Transverse colon (tissue), 4 donors: ENCODE data around the gene LSAMP. TPM values are rescaled to one million over a fixed set of nuclear protein-coding genes. Genes with fewer than 3 reads are reported as not detected.
"Not testable (repeated sequence)": the region's sequence is repeated elsewhere in the genome, so short reads cannot be mapped to it uniquely, and the experiment has no call there.

ENCODE experiments used
- DNase-seq: peaks from one replicate; pipeline ENCODE4 v3.0.0-alpha.2; 2019
- H3K27ac ChIP-seq, 4 donors: fragments of 200-600 bp; sonication (generic); 2 replicates each; pipeline ENCODE4 v1.5.1; 2016 to 2018; ENCODE audit warnings: inconsistent platforms in 4 of 4
- H3K27me3 ChIP-seq: fragments of 200-600 bp; sonication (generic); 2 replicates; pipeline ENCODE4 v1.5.1; 2017; ENCODE audit warnings: inconsistent platforms
- H3K36me3 ChIP-seq, 4 donors: fragments of 200-600 bp; sonication (generic); 2 replicates each; pipeline ENCODE4 v1.5.1; 2017 to 2019; ENCODE audit warnings: inconsistent platforms in 4 of 4
- H3K4me1 ChIP-seq, 4 donors: fragments of 200-600 bp; sonication (generic); 2 replicates each; pipeline ENCODE4 v1.5.1; 2017 to 2020; ENCODE audit warnings: inconsistent platforms in 4 of 4
- H3K4me3 ChIP-seq, 4 donors: fragments of 200-600 bp; sonication (generic); 1 replicate in 1 of 4; 2 replicates in 3 of 4; pipeline versions ENCODE4 v1.5.1 to v1.6.1; 2017 to 2019; ENCODE audit warnings: inconsistent platforms in 4 of 4
- H3K9me3 ChIP-seq, 2 donors: fragments of 200-600 bp; sonication (generic); 2 replicates each; pipeline ENCODE4 v1.5.1; 2017 to 2019; ENCODE audit warnings: inconsistent platforms in 2 of 2
- EP300 ChIP-seq: sonication (generic); formaldehyde crosslinking; IDR thresholded peaks from one replicate; pipeline ENCODE4 v1.6.1; 2017; ENCODE audit warnings: antibody characterized with exemption, low read depth
- POLR2A ChIP-seq: fragments of 450-650 bp; IDR thresholded peaks from one replicate; pipeline ENCODE4 v1.6.1; 2016; ENCODE audit warnings: antibody characterized with exemption, mild to moderate bottlenecking, moderate library complexity
- POLR2AphosphoS5 ChIP-seq, 3 donors: sonication (generic); formaldehyde crosslinking; IDR thresholded peaks; one replicate each; pipeline ENCODE4 v1.6.1; 2016; ENCODE audit warnings: antibody characterized with exemption in 3 of 3
- WGBS, 2 donors: methylation state at CpG; one replicate each; pipeline ENCODE4 v1.1.5; 2018; ENCODE audit warnings: low coverage in 1 of 2; 5-methylcytosine and 5-hydroxymethylcytosine counted together
- in situ Hi-C, 4 donors: fragments of 200-750 bp; cut with MboI; loops; one replicate each; pipeline versions ENCODE4 v1.15.0 to v1.15.1; 2017; ENCODE audit warnings: low sequenced_read_pairs in 3 of 4, low pct_ligation_motif_present in 1 of 4, low pct_unique_long_range_greater_than_20kb in 1 of 4
- intact Hi-C: fragments of 100-400 bp; cut with DNase I; formaldehyde crosslinking; loops from one replicate; pipeline ENCODE4 v1.15.1; 2023; ENCODE audit warnings: low total_unique reads
- total RNA-seq, 4 donors: library from RNA; depleted of rRNA; stranded (reverse); fragments of >200 nt; gene quantifications; one replicate each; pipeline ENCODE4 v1.1.0, GENCODE V29; 2016
- TF ChIP-seq, protein P1 (sequence below), 5 experiments: fragments of 200-600 bp in 3 of 5; fragments of 450-650 bp in 2 of 5; sonication (generic) in 3 of 5; IDR thresholded peaks; 1 replicate in 2 of 5; 2 replicates in 3 of 5; pipeline ENCODE4 v1.5.1; 2016 to 2017; ENCODE audit warnings: antibody characterized with exemption in 5 of 5, inconsistent platforms in 3 of 5, mild to moderate bottlenecking in 2 of 5, moderate library complexity in 1 of 5

The LSAMP gene
- total RNA-seq, 4 donors from 2014 or later = 3.4 to 8.2 (median 5.4) TPM

GRCh38 chr3:115804713-115805119, 640.6 kb downstream of the LSAMP start:
- 36 to 39% methylated on average over 2 of the region's 2 CpGs for WGBS, 2 donors
- Histone ChIP-seq H3K36me3 (no peaks in the 10 kb centered on the region), H3K27ac (no peak overlapping the region), H3K27me3 (no peaks in the 10 kb centered on the region), H3K9me3 (no peaks in the 10 kb centered on the region), H3K4me3 (no peak overlapping the region), H3K4me1 (no peaks in the 10 kb centered on the region)
- in situ Hi-C loops (no loop called here), intact Hi-C loops (no loop called here)
- TF ChIP-seq, protein P1, sequence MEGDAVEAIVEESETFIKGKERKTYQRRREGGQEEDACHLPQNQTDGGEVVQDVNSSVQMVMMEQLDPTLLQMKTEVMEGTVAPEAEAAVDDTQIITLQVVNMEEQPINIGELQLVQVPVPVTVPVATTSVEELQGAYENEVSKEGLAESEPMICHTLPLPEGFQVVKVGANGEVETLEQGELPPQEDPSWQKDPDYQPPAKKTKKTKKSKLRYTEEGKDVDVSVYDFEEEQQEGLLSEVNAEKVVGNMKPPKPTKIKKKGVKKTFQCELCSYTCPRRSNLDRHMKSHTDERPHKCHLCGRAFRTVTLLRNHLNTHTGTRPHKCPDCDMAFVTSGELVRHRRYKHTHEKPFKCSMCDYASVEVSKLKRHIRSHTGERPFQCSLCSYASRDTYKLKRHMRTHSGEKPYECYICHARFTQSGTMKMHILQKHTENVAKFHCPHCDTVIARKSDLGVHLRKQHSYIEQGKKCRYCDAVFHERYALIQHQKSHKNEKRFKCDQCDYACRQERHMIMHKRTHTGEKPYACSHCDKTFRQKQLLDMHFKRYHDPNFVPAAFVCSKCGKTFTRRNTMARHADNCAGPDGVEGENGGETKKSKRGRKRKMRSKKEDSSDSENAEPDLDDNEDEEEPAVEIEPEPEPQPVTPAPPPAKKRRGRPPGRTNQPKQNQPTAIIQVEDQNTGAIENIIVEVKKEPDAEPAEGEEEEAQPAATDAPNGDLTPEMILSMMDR (IDR thresholded peaks at IDR 0.05) = no peak
- TF ChIP-seq EP300 = no peak
- no peak for DNase-seq

DNA sequence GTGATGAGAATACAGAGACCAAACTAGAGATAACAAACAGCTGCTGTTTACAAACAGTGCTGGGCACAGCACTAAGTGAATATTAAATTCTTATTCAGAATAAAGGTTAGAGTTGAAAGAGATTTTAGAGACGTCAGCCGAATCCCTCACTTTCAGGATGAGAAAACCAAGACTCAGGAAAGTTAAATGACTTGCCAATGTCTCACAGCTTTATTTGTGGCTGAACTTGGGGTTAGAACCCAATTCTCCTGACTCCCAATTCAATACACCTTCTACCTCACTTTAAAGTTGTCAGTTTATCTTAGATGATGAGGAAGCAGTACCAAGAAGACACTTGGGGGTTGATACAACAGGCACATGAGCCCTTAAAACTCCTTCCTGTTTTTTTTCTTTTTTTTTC, 641.1 kb downstream of the LSAMP start:
- 67% methylated on average over 2 of the region's 2 CpGs; no CpG with 5 or more reads in 1 of the 2 donors for WGBS, 2 donors
- Histone ChIP-seq H3K4me3 (no peak overlapping the region), H3K27me3 (no peaks in the 10 kb centered on the region), H3K9me3 (no peaks in the 10 kb centered on the region), H3K4me1 (no peaks in the 10 kb centered on the region), H3K36me3 (no peaks in the 10 kb centered on the region), H3K27ac (no peak overlapping the region)
- TF ChIP-seq, protein P1 (IDR thresholded peaks at IDR 0.05) = no peak
- TF ChIP-seq POLR2A = no peak
- TF ChIP-seq EP300 = no peak
- no peak for TF ChIP-seq POLR2AphosphoS5 (IDR thresholded peaks at IDR 0.05)
- no peak for DNase-seq
- intact Hi-C loops = no loop called here
- in situ Hi-C loops = no loop called here

DNA sequence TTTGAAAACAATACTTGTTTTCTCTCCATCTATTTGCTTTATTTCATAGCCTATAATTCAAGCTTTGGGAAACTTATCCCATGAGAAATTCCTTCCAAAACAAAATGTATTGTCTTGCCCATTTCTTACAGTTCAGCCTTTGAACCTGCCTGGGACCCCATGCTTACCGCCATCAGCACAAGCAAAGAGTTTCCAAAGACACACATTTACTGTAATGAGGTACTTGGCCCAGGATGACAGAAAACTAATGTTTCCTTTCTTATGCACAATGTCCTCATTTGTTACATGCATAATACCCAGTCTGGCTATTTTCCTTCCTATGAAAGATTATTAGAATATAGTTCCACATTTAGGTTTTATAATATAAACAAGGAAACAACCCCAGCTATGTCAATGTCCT, 641.6 kb downstream of the LSAMP start:
- 90 to 100% methylated on average over 1 of the region's 1 CpG for WGBS, 2 donors
- H3K27ac ChIP-seq = no peak overlapping the region

DNA sequence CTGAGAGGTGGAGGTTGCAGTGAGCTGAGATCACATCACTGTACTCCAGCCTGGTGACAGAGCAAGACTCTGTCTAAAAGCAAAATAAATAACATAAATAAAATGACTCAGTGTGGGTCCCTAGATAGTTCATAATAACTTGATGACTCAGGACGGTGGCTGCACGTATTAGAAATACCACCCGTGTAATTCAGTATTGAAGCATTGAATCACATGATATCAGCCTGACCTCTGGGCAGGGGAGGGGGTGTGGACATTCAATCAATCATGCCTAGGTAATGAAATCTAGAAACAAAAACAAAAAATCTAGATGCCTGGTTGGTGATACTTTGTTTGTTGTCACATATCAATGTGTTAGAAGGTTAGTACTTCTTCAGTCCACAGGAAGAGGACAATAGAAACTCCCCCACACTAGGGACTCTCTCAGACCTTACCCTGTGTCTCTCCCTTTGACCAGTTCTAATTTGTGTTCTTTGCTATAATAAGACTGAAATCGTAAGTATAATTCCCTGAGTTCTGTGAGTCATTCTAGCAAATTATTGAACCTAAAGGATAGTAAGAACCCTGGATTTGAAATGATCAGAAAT, 644.7 kb downstream of the LSAMP start:
- no peak overlapping the region for H3K4me3 ChIP-seq
- no peaks in the 10 kb centered on the region for H3K9me3 ChIP-seq
- no peaks in the 10 kb centered on the region for H3K4me1 ChIP-seq
- WGBS, 2 donors = 76 to 85% methylated on average over 4 of the region's 4 CpGs
- H3K27me3 ChIP-seq = no peaks in the 10 kb centered on the region
- H3K27ac ChIP-seq = no peak overlapping the region
- H3K36me3 ChIP-seq = no peaks in the 10 kb centered on the region
- intact Hi-C loops = no loop called here
- in situ Hi-C loops = no loop called here
- DNase-seq = no peak
- no peak for TF ChIP-seq POLR2A
- TF ChIP-seq POLR2AphosphoS5 (IDR thresholded peaks at IDR 0.05) = no peak
- TF ChIP-seq, protein P1 (IDR thresholded peaks at IDR 0.05) = no peak
- TF ChIP-seq EP300 = no peak

More for the DNA sequence above, 641.6 kb downstream of the LSAMP start:
- TF ChIP-seq, protein P1 (IDR thresholded peaks at IDR 0.05) = no peak
- TF ChIP-seq POLR2A = no peak
- TF ChIP-seq POLR2AphosphoS5 (IDR thresholded peaks at IDR 0.05) = no peak
- no peak for TF ChIP-seq EP300
- intact Hi-C loops = no loop called here
- Histone ChIP-seq H3K9me3 (no peaks in the 10 kb centered on the region), H3K36me3 (no peaks in the 10 kb centered on the region), H3K4me1 (no peaks in the 10 kb centered on the region), H3K4me3 (no peak overlapping the region), H3K27me3 (no peaks in the 10 kb centered on the region)
- no peak for DNase-seq
- in situ Hi-C loops = no loop called here

- H3K4me3 ChIP-seq, H3K27ac ChIP-seq, intact Hi-C loops, H3K4me1 ChIP-seq, DNase-seq, H3K36me3 ChIP-seq, H3K27me3 ChIP-seq, in situ Hi-C loops, H3K9me3 ChIP-seq: not testable (repeated sequence)
- WGBS, 2 donors = 87% methylated on average over 7 of the region's 7 CpGs; no CpG with 5 or more reads in 1 of the 2 donors
Observed at GRCh38 chr3:115800065-115800464, 645.2 kb downstream of the LSAMP start.
